Islet of Langerhans (tissue), 1 donor: Measurements from ENCODE around the gene SPRR3.

Experiments used
- FAIRE-seq: peaks from one replicate; lab custom pipeline; 2011; peaks lifted over from hg19 to GRCh38; lab: Jason Lieb, UNC

SPRR3 gene, protein sequence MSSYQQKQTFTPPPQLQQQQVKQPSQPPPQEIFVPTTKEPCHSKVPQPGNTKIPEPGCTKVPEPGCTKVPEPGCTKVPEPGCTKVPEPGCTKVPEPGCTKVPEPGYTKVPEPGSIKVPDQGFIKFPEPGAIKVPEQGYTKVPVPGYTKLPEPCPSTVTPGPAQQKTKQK

DNA sequence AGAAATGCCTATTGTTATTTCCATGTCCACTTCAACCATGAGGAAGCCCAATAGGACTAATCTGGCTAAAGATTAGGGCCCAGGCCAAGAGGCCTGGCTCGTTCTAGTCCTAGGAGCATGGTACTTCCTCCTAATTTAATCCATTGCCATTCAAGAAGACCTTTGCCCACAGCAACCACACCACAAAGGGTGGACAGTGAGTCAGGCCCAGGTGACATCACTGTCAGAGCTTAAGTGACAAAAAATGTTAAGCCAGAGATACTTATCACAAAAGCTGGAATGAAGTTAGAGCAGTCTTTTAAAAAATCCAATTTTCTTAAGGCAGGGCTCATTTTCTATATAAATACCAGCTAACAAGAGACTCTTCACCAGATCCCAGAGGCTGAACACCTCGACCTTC, at the start of gene SPRR3:
Gene SPRR3, plus strand, starts transcription at position 368 of the 400 bp plus-strand sequence. CDS start 1,272 bp downstream, outside the sequence.
- FAIRE-seq = no peak

DNA sequence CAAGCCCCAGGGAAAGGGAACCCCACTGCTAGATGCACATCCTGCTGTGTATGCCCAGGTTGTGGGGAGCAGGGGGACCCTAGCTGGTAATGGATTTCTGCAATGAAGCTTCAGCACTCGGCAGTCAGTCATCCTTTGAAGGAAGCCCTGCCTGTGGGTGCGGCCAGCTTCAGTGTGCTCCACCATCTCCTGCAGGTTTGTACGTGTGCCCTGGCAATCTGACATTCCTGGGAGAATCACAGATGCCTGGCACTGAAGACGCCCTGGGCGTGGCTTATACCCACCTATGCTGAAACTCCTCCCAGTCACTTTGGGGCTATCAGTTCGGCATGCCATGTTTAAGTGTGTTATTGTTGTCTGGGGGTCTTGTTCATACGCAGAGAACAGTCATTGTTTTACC, 47.8 kb upstream of the SPRR3 start:
- FAIRE-seq = no peak

DNA sequence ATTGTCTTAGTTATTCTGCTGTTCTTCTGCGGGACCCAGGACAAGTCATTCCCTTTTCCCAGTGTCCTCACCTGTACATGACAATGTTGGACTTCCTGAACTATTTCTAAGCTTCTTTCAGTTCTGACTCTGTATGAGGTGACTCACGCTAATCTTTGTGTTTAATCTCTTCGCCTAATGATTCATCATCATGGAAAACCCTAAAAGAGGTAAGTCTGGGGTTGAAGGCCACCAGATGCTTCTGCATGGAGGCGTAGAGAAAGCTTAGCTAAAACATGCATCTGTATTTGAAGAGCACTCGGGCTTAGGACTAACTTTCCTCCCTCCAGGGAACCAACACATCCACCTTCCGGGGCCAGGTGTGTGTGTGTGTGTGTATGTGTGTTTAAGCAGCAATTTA, 47.1 kb upstream of the SPRR3 start:
- FAIRE-seq = no peak

DNA sequence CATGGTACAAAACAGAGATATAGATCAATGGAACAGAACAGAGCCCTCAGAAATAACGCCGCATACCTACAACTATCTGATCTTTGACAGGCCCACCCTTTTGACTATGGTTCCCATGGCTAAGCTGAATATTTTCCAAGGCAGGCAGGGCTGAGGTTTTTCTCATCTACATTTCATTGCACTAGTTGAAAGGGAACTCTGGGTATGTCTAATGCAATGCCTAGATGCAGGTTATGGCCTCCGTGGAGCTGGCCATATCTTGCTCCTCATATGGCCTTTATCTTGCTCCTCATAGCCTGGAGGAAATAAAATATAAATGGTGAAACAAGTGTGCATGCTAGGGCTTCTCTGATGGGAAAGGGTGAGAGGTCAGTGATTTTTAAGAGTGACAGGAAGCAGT, 44.0 kb upstream of the SPRR3 start:
- no peak for FAIRE-seq

DNA sequence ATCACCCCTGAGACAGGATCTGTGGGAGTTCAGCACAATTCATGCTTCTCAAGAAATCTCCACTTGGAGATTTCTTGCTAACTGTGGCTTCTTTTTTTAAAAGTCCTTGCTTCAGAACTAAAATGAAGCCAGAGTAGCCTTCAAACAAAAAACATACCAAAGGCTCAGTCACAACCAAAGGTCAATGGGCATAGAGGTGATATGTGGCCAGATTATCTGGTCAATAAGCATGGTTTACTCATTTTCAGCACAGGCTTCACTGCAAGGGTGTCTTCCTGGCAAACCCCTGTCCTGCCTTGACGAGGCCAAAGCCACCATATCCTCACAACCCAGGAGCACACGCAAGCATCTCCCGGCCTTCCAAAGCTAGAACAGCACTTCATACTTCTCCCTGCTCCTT, 42.3 kb upstream of the SPRR3 start:
- FAIRE-seq = no peak

DNA sequence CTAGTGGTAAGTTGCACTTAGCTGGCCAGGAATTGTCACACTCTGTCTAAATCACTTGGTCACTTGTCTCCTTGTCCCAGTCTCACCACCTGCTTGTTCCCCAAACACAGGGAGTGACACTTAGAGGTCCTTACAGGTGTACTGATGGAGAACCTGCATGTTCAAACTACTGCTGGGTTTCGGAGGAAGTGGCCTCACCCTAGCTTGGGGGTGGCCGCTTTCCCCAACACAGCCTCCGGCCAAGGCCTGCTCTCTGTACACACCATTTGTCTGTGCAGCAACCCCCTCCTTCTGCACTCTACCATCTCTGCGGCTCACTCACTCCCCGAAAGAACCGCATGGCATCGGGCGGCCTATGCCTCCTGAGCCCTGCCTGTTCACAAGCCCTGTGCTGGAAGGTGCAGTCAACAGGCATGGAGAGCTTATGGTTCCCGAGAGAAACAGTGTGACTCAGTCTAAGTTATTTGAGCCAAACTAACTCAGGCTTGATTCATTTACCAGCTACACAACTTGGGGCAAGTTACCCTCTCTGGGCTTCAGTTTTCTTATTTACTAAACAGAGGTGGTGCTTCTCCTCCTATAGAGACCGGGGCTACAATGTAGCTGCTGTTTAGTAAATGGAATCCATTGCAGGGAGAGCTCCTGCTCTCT, 41.6 kb upstream of the SPRR3 start:
- no peak for FAIRE-seq

DNA sequence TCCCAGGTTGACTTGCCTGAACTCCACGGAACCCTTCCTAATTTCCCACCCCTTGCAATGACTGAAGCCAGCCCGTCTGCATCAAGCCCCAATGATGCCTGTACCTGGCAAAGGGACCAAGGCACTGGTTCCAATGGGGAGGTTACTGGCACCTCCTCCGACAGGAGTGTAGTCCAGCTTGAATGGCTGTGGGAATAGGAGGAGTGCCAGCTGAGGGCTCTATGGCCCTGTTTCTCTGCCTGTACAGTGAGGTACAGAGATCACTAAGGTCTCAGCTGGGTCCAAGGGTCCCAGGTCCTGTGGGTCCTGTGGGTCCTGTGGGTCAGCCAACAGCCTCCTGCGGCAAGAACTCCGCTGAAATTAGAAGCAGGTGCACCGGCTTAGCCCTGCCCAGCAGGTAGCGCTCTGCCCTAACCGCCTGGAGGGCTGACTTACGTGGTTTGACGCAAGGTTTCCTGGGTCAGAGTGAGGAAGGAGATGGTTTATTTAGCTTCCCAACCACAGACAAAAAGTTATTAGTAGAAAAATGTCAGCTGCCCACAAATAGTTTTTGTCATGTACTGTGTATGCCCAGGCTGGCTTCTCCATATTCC, 41.0 kb upstream of the SPRR3 start:
- FAIRE-seq = no peak

DNA sequence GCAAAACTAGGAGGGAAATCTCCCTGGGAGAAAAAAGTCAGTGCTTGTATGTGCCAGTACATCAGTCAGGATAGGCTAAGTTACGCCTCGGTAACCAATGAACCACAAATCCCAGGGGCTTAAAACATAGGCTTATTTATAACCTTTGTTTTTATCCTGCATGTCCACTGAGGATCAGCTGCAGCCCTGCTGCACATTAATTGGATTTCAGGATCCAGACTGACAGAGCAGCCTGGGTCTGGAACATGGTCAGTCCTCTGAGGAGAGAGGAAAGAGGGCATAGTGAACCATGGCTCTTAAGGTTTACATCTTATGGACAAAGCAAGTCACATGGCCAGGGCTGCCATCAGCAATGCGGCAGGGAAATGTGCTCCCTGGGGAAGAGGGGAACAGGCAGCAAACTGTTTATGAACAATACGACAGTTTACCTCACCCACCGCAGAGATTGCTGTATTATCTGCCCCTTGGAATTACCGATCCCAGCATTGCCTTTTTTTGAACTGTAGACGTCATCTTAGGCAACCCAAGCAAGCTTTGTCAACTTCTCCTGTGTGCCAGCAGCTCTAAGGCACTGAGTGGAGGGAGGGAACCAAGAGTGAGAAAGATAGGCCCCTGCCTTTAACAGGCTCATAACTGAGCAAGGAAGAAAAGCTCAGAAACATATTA, 40.2 kb upstream of the SPRR3 start:
- FAIRE-seq = no peak

DNA sequence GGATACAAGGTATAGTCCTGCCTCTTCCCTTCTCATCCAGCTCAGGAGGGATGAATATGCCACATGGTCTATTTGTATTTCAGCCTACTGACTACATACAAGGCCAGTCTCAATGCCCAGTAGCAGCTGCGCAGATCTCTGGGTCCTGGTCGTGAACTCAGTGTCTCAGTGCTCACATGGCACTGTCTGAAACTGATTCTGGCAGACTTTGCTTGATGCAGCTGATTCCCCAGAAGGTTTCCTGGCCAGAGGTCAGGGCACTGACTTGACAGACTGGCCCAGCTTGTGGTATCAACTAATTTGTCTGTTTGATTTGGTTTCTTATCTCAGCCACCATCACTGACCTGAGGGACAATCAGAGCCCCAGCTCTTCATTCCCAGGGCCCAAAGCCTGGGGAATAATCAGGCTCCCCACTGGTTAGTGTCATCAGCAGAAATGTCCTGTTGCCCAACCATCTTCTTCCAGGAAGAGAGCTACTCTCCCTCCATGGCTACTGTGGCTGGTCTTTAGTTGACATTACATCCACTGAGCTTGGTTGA, 38.6 kb upstream of the SPRR3 start:
- no peak for FAIRE-seq

DNA sequence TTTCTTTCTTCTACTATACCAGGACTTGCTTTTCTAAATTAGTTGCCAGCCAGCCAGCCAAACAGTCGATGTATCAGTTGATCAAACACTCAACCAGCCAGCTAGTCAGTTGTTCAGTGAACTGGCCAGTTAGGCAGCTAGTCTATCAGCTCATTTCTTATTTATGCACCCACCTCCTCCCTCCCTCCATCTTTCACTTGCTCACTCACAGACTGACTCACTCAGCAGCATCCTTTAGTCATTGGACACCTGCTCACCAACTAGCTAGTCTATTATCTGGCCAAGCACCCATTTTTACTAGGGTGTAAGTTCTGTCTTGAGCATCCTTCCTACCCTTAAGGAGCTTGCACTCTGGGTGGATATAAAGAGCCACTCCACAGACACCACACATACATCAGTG, 37.0 kb upstream of the SPRR3 start:
- FAIRE-seq = no peak

DNA sequence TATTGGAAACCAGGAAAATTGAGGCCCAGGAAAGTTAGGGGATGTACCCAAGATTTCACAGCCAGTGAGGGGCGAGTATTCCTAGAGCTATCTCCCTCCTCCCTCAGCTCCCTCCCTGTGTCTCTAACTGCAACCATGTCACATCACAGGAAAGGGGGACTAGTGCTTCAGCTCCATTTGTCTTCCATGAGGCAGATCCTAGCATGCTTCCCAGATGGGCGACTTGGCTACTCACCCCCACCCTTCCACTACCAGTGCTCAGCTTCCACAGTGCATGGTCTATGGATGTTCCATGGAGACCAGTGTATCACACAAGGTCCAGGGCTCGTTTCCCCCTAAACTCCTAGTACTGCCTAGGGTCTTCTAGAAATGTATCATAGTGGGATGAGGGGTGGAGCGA, 35.7 kb upstream of the SPRR3 start:
- FAIRE-seq = no peak

DNA sequence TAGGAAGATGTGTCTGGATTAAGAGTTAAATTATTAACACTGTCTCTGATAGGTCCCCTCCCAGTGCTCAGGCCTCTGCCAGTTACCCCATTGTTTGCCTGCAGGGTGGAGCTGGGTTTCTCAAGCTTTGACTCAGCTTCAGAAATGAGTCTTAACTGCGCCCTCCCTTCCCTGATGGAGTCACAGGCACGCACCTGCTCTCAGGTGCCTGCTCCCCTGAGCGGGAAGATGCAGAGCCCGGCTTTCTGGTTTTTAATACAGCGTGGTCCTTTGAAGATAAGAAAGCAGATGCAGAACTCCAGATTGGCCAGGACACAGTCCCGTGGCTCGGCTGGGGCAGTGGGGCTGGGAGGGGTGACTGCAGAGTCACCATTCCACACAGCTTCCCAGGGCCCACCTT, 34.3 kb upstream of the SPRR3 start:
- FAIRE-seq = no peak

DNA sequence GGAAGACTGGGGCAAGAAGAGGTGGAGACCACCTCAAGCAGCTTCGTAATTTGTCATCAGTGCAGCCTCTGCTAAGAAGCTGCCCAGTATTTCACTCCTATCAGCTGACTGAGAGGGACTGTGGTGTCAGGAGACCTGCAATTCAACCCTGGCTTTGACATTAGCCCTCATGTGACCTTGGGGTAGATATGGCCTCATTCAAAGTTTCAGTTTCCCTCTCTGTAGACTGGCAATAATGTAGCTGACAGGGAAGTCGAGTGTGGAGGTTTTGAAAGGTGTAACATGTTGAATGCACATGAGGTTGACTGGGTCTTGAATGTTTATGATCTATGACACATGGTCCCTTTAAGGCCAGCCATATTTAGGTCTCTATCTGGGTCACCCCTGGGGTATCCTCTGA, 33.3 kb upstream of the SPRR3 start:
- no peak for FAIRE-seq

DNA sequence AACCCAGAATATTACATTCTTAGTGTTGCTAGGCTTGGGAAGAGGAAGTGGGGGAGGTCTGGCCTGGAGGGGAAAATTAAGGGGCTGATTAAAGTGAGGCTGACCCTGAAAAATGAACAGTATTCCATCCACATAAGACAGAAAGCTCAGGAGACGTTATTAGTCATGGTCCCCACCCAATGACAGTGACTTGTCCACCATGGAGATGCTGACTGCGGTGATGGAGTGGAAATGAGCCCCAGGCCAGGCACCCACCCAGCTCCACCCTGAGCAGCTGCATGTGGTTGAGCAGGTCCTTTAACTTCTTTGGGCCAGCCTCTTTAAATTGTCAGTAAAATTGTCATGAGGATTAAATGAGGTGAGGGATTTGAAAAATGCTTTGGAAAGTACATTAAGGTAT, 32.5 kb upstream of the SPRR3 start:
- no peak for FAIRE-seq

DNA sequence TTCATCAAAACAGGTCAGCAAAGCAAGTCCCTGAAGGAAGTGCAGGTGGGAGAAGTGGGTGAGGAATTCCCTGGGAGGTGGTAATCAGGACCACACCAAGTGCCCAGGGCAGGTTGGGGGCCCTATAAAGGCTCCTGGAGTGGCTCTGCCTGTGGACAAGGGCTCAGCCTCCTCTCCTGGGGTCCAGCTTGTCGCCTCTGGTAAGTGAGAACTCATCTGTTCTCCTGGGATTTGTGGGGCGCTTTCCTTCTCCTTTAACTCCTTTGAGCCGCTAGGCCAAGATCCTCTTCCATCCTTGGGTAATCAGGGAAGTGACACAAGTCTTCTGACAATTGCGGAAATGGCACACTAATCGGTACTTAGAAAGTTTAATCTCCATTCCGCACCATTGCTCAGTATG, 31.1 kb upstream of the SPRR3 start, which contains the start of gene SPRR4:
Gene SPRR4, plus strand, starts transcription at position 154 of the 400 bp plus-strand sequence. CDS start 1,243 bp downstream, outside the sequence.
- FAIRE-seq = no peak

DNA sequence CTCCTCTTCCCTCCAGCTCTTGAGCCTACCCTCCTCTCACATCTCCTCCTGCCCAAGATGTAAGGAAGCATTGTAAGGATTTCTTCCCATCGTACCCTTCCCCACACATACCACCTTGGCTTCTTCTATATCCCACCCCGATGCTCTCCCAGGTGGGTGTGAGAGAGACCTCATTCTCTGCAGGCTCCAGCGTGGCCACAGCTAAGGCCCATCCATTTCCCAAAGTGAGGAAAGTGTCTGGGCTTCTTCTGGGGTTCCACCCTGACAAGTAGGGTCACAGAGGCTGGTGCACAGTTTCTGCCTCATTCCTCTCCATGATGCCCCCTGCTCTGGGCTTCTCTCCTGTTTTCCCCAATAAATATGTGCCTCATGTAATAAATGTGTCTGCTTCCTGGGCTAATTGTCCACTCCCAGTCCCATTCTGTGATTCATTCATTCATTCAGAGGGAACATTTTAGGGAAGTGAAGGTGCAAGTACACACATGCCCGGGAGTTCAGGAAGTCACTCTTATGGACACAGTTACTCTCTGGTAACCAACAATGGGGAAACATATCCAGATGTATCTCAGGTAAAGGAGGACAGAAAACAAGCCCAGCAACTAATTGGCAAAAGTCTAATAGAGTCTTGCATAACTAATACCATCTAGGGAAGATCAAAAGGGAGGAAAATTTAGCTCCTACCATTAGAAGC, 29.2 kb upstream of the SPRR3 start:
- FAIRE-seq = no peak

DNA sequence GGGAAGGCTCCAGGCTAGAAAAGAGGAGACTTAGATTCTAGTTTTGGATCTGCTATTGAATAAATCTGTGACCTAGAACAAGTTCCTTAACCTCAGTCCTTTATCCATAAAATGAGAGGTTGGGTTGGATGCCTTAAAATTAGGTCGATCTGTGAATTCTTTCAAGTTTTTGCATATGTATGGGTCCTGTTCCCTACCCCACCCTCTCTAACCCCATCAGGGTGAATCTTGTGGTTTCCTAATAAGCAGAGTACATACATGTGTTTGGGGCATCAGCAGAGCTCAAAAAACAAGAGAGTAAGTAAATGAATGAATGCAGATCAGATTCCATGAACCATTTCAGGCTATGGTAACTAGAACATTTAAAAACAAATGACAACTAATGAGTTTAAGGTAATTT, 24.9 kb upstream of the SPRR3 start:
- no peak for FAIRE-seq

DNA sequence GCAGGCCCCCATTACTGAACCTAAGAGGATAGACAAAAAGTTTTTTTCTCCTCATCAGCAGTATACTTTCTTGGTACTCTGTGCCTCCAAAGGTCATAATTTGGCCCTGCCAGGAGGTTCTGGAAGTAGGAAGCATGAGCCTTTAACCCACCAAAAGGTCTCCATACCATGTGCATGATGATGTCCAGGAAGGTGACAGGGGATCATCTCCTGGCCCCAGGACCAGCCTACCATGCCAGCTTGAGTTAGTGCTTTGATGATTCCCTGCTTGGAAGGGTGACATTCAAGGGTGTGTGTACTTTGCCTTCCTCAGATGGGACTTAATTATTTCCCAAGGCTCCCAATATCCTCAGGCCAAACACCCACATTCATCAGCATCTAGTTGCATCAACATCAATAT, 23.9 kb upstream of the SPRR3 start:
- no peak for FAIRE-seq

DNA sequence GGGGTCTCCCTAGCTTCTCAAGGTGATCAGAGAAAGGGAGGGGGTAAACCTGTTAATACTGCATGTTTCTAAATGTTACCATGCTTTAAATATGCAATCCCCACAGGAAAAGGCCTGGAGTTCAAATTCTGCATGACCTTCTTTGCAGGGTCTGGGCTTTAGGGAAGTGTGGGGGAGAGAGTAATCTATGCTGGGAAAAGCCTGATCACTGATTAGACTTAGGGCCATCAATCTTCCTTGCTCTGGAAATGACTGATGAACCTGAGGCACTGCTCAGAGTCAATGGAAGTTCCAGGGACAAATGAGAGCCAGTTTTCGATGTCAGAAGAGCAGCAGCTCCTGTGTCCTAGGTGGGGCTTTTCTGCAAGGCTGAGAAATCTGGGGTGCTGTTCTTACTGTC, 20.9 kb upstream of the SPRR3 start:
- FAIRE-seq = no peak

DNA sequence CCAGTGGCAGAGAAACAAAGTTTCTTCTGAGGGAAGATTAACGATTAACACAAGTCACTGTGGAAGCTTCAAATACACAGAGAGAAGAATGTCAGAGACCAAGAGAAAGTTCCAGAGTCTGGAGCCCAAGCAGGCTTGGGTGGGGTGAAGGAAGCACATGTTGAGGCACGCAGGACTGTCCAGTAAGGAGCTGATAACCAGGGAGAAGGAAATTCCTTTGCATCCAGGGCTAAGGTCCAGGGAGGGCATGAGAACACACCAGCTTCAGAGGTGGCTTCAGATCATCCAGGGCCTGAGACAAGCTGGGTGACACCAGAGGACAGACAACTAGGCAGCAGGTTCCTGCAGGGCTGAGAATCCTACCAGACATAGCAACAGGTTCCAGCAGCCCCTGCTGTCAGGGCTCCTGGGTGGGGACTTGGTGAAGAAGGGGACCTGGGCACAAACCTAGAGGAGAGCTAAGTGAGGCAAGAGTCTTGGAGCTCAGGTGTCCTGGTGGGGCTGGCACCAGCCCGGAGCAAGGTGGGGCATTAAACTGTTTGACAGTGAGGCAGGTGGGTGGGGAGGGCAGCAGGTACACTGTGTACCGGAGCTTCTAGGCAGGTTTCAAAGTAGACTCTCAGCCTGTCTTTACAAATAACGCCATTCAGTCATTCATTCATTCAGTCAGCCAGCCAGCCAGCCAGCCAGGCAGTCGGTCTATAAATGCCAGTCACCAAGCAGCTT, 20.2 kb upstream of the SPRR3 start:
- FAIRE-seq = no peak

DNA sequence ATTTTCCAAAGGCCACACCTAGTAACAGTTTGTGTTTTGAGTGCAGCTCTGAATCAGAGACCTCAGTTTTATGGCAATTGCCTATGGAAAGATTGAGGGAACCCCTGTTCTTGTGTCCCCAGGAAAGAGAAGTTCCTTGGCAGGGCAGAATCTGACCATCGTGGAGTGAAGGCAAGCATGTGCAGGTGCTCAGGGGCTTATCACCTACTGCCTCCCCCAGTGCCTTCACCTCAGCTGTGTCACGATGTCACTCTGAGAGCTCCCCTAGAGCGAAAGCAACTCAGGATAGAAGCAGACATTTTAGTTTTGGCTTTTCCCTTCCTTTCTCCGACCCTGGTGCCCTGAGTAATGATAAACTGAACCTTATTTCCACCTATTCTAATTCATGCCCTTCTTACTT, 19.5 kb upstream of the SPRR3 start:
- FAIRE-seq = no peak

DNA sequence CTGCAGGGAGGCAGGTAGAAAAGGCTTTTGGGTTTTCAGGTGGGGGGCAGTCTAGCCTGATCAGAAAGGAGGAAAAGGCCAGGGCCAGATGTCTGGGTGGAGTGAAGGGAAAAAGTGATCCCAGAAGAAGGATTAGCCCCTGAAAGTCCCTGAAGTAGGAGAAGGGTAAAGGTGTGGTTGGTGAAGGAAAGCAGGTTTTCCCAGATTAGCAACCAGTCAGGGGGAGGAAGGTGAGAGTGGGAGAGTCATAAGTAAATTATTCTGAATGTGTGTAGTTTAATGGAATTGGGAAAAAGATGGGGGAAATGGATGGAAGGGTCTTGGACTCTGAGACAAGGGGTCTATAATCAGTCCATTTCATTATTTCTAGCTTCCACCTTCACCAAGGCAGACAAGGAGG, 18.3 kb upstream of the SPRR3 start:
- FAIRE-seq = no peak
